ENCODE results near the gene ARFGAP1.

Gene ARFGAP1

GRCh38 chr20:63336232-63336752 lies 63.7 kb downstream of the ARFGAP1 start:
- Histone ChIP-seq H3K36me3 (ENCODE audit: insufficient read depth, low read length) (no peaks in the 10 kb centered on the region), H3K79me2 (ENCODE audit: insufficient read depth, low read length) (no peaks in the 10 kb centered on the region), H3K9me3 (ENCODE audit: insufficient read depth, low read depth, low read length) (no peaks in the 10 kb centered on the region; the same call in 1 of the 2 replicates), H3K4me1 (ENCODE audit: insufficient read depth, low read length, poor library complexity, severe bottlenecking) (no peaks in the 10 kb centered on the region), H3K4me3 (ENCODE audit: low read length, poor library complexity, severe bottlenecking) (no peak overlapping the region), H3K27me3 (ENCODE audit: insufficient read depth, low read length, poor library complexity, severe bottlenecking) (no peaks in the 10 kb centered on the region), H2AFZ (ENCODE audit: low read length) (no peak overlapping the region), H3F3A (ENCODE audit: low read depth) (no peaks in the 10 kb centered on the region), H4K20me1 (ENCODE audit: insufficient read depth, low read length, poor library complexity, severe bottlenecking) (no peaks in the 10 kb centered on the region), H3K9me2 (replicated peaks; ENCODE audit: low read depth, low read length) (no peaks in the 10 kb centered on the region), H3K9ac (ENCODE audit: low read depth, low read length, poor library complexity, severe bottlenecking) (no peak overlapping the region), H3K4me2 (ENCODE audit: low read depth, low read length, poor library complexity, severe bottlenecking) (no peak overlapping the region)
- TF ChIP-seq EZH2phosphoT487 (IDR thresholded peaks at IDR 0.05; ENCODE audit: borderline replicate concordance): no peak

- H3K9me2 ChIP-seq (replicated peaks; ENCODE audit: low read depth, low read length): no peaks in the 10 kb centered on the region
- no peak overlapping the region for H3K9ac ChIP-seq (ENCODE audit: low read depth, low read length, poor library complexity, severe bottlenecking)
- no peaks in the 10 kb centered on the region for H3K36me3 ChIP-seq (ENCODE audit: insufficient read depth, low read length)
- H3K4me3 ChIP-seq (ENCODE audit: low read length, poor library complexity, severe bottlenecking): no peak overlapping the region
- no peaks in the 10 kb centered on the region for H3K79me2 ChIP-seq (ENCODE audit: insufficient read depth, low read length)
- no peak overlapping the region for H3K4me2 ChIP-seq (ENCODE audit: low read depth, low read length, poor library complexity, severe bottlenecking)
- no peaks in the 10 kb centered on the region for H3K4me1 ChIP-seq (ENCODE audit: insufficient read depth, low read length, poor library complexity, severe bottlenecking)
- no peaks in the 10 kb centered on the region for H3K27me3 ChIP-seq (ENCODE audit: insufficient read depth, low read length, poor library complexity, severe bottlenecking)
- no peaks in the 10 kb centered on the region for H4K20me1 ChIP-seq (ENCODE audit: insufficient read depth, low read length, poor library complexity, severe bottlenecking)
- no peaks in the 10 kb centered on the region; the same call in 1 of the 2 replicates for H3K9me3 ChIP-seq (ENCODE audit: insufficient read depth, low read depth, low read length)
- H2AFZ ChIP-seq (ENCODE audit: low read length): no peak overlapping the region
- TF ChIP-seq EZH2phosphoT487 (IDR thresholded peaks at IDR 0.05; ENCODE audit: borderline replicate concordance) (no peak), CTCF (conservative IDR thresholded peaks at IDR 0.05; ENCODE audit: low read length) (no peak)
- no peaks in the 10 kb centered on the region for H3F3A ChIP-seq (ENCODE audit: low read depth)
Observed at GRCh38 chr20:63337786-63338420, 65.3 kb downstream of the ARFGAP1 start.
